PFSK-1 (cell line): Measurements from ENCODE around the gene MEST.

ENCODE experiments used
- FOXP2 ChIP-seq: optimal IDR thresholded peaks from 2 replicates; pipeline ENCODE3; 2011; ENCODE audit warnings: borderline replicate concordance, control low read depth, inconsistent platforms; ENCODE audit not compliant: insufficient read depth; ENCODE audit errors: extremely low read length, extremely low read depth
- POLR2AphosphoS5 ChIP-seq: IDR thresholded peaks from 2 replicates; pipeline ENCODE4 v1.6.1; 2012; ENCODE audit warnings: low read depth, mild to moderate bottlenecking, control low read depth, low read length, moderate library complexity
- SIN3A ChIP-seq: IDR thresholded peaks from 2 replicates; pipeline ENCODE4 v1.6.1; 2012; ENCODE audit warnings: mild to moderate bottlenecking, low read length, moderate library complexity, borderline replicate concordance; ENCODE audit not compliant: insufficient read depth
- TAF1 ChIP-seq: IDR thresholded peaks from 2 replicates; pipeline ENCODE4 v1.6.1; 2012; ENCODE audit warnings: low read length, control low read depth, borderline replicate concordance; ENCODE audit not compliant: insufficient read depth
- TF ChIP-seq, protein P1 (sequence below), 2 experiments: IDR thresholded peaks; 2 replicates each; pipeline versions ENCODE4 v1.6.1 to v1.8.0; 2011 to 2012; ENCODE audit warnings: low read depth in 2 of 2, low read length in 2 of 2, control low read depth in 1 of 2, inconsistent platforms in 1 of 2, mild to moderate bottlenecking in 1 of 2, moderate library complexity in 1 of 2; ENCODE audit not compliant: insufficient read depth in 1 of 2

MEST gene

DNA sequence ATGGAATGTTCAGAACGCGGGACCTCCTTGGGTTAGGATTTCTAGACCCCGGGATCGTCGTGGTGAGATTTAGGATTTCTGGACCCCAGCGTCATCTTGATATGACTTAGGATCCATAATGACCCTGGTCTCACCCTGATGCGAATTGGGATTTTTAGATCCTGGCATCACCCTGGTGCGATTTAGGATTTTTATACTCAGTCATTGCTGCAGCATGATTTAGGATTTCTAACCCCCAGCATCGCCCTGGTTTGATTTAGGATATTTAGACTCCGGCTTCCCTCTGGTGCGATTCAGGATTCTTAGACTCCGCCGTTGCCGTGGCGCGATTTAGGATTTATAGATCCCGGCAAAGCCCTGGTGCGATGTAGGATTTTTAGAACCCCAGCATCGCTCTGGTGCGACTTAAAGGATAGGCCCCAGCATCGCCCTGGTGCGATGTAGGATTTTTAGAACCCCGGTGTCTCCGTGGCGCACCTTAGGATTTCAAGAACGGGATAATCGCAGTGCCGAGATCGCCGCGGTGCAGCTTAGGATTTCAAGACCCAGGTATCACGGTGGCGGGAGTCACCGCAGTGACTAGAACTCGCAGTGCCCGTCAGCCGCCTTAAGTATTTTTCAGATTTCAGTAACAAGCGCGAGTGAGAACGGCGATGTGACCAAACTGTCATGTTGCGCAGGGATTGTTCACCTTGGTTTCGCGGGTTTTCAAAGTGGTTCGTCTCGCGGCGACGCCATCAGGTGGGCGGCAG is 814 bp downstream of the MEST start:
- TF ChIP-seq SIN3A (no peak), POLR2AphosphoS5 (no peak), TAF1 (no peak)
- TF ChIP-seq, protein P1, sequence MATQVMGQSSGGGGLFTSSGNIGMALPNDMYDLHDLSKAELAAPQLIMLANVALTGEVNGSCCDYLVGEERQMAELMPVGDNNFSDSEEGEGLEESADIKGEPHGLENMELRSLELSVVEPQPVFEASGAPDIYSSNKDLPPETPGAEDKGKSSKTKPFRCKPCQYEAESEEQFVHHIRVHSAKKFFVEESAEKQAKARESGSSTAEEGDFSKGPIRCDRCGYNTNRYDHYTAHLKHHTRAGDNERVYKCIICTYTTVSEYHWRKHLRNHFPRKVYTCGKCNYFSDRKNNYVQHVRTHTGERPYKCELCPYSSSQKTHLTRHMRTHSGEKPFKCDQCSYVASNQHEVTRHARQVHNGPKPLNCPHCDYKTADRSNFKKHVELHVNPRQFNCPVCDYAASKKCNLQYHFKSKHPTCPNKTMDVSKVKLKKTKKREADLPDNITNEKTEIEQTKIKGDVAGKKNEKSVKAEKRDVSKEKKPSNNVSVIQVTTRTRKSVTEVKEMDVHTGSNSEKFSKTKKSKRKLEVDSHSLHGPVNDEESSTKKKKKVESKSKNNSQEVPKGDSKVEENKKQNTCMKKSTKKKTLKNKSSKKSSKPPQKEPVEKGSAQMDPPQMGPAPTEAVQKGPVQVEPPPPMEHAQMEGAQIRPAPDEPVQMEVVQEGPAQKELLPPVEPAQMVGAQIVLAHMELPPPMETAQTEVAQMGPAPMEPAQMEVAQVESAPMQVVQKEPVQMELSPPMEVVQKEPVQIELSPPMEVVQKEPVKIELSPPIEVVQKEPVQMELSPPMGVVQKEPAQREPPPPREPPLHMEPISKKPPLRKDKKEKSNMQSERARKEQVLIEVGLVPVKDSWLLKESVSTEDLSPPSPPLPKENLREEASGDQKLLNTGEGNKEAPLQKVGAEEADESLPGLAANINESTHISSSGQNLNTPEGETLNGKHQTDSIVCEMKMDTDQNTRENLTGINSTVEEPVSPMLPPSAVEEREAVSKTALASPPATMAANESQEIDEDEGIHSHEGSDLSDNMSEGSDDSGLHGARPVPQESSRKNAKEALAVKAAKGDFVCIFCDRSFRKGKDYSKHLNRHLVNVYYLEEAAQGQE (IDR thresholded peaks at IDR 0.05; ENCODE audit: insufficient read depth in 1 of 2, low read depth in 2 of 2, low read length in 2 of 2), result no peak

DNA sequence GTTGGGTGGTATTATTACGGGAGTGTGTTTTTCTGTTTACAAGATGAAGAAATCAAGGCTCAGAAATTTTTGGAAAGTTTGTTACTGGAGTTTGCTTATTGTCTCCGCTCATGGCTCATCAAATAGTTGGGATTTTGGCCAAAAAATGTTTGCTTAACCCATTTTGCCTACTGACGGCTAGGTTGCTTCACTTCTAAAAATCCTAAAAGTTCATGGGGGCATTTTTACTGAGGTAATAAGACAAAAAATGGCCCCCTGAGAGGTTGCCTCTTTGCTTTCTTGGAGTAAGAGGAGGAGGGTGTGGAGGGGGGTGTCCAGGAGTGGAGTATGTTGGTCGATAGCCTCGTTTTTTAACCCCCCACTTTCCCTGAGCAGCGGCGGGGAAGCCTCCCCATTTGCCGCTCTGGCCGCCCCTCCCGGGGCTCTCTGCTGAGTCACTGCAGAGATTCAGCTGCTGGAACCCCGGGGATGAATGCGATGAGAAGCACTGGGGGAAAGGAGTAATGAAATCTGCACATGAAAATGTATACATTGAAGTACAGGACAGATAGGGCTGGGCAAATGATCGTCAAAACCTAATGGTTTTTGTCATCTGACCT is 1.5 kb downstream of the MEST start:
- TF ChIP-seq POLR2AphosphoS5 (no peak), TAF1 (no peak), SIN3A (no peak)
- TF ChIP-seq, protein P1 (IDR thresholded peaks at IDR 0.05; ENCODE audit: insufficient read depth in 1 of 2, low read depth in 2 of 2, low read length in 2 of 2), result no peak

DNA sequence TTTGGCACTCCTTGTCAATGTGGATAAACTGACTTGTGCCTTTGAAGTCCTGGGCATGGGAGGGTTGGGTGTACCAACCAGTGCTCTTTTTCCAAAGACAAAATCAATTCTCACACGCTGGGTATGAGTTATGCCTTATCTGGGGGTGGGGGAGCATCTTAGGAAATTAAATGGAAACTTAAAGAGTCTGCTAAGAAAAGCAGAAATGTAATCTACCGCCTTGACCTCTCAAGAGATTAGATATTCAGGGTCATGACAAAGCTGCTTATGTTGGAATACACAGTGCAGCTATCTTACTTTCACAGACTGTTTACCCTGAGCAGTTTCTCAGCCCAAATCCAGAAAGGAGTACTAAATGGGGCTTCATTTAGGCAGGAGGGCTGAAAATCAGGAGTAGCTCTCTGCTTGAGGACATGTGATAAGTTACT is 2.6 kb downstream of the MEST start:
- TF ChIP-seq FOXP2 (no peak), TAF1 (no peak), POLR2AphosphoS5 (no peak), SIN3A (no peak)
- TF ChIP-seq, protein P1 (IDR thresholded peaks at IDR 0.05; ENCODE audit: insufficient read depth in 1 of 2, low read depth in 2 of 2, low read length in 2 of 2), result no peak

DNA sequence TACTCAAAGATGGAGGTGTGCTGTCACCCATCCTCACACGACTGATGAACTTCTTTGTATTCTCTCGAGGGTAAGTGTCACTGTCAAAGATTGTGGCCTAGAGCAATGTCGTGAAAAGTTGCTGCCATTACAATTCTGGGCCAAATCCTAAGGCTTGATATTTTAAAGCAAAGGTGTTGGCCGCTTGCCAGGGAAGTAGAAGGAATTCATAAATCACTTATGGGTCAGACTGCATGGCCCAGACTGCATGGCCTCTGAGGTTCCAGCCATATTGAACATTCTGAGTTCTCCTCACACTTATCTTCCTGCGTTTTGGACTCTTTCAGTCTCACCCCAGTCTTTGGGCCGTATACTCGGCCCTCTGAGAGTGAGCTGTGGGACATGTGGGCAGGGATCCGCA is 8.6 kb downstream of the MEST start:
- TF ChIP-seq TAF1 (no peak), SIN3A (no peak), POLR2AphosphoS5 (no peak), FOXP2 (no peak)
- TF ChIP-seq, protein P1 (IDR thresholded peaks at IDR 0.05; ENCODE audit: insufficient read depth in 1 of 2, low read depth in 2 of 2, low read length in 2 of 2), result no peak
